Muscle of leg (tissue), 11 donors: Measurements from ENCODE around the gene SEC24C. TPM values are rescaled to one million over a fixed set of nuclear protein-coding genes. Genes with fewer than 3 reads are reported as not detected.

Source experiments
- DNase-seq: peaks from one replicate; pipeline ENCODE4 v3.0.0; 2013
- H3K27ac ChIP-seq: one replicate; pipeline ENCODE4 v1.5.1; 2013; ENCODE audit warnings: mild to moderate bottlenecking, low read length, control low read depth
- H3K27me3 ChIP-seq: one replicate; pipeline ENCODE4 v1.6.1; 2013; ENCODE audit warnings: low read length; ENCODE audit not compliant: control insufficient read depth, insufficient read depth
- H3K36me3 ChIP-seq: one replicate; pipeline ENCODE4 v1.6.1; 2013; ENCODE audit warnings: low read length; ENCODE audit not compliant: control insufficient read depth, insufficient read depth
- H3K4me1 ChIP-seq: one replicate; pipeline ENCODE4 v1.6.1; 2013; ENCODE audit warnings: low read length; ENCODE audit not compliant: control insufficient read depth, insufficient read depth
- H3K4me3 ChIP-seq: one replicate; pipeline ENCODE4 v1.5.1; 2013; ENCODE audit warnings: low read length, control low read depth
- H3K9me3 ChIP-seq: replicated peaks from 2 replicates; pipeline ENCODE4 v1.6.1; 2013; ENCODE audit warnings: low read depth, low read length; ENCODE audit not compliant: control insufficient read depth
- WGBS: methylation state at CpG from one replicate; pipeline ENCODE4 v1.1.5; 2013; ENCODE audit warnings: missing lambda C conversion rate; ENCODE audit not compliant: insufficient coverage; 5-methylcytosine and 5-hydroxymethylcytosine counted together
- polyA plus RNA-seq, 8 donors: library from polyadenylated mRNA; unstranded; fragments of 120-200 nt; gene quantifications; one replicate each; pipeline versions ENCODE4 v1.2.1 to v1.2.3, GENCODE V29; 2013; ENCODE audit warnings: inconsistent platforms in 1 of 8, low replicate concordance in 1 of 8; ENCODE audit not compliant: insufficient read length in 8 of 8, insufficient read depth in 1 of 8
- total RNA-seq: library from RNA; stranded (reverse); fragments of 120-200 nt; gene quantifications from one replicate; pipeline ENCODE4 v1.2.4, GENCODE V29; 2013

Gene SEC24C
- total and polyA plus RNA-seq, 9 donors = 43.4 to 59.3 (median 49.3) TPM

GRCh38 chr10:73768881-73769280 lies 24.7 kb downstream of the SEC24C start:
- Histone ChIP-seq H3K4me3 (no peak overlapping the region), H3K9me3 (no peaks in the 10 kb centered on the region), H3K27me3 (no peaks in the 10 kb centered on the region), H3K4me1 (peaks cover 17% of the 10 kb centered on the region), H3K36me3 (peaks cover 79% of the 10 kb centered on the region), H3K27ac (no peak overlapping the region)
- WGBS = 76% methylated on average over 9 of the region's 11 CpGs
- no peak for DNase-seq

- Histone ChIP-seq H3K4me3 (no peak overlapping the region), H3K27ac (no peak overlapping the region), H3K27me3 (no peaks in the 10 kb centered on the region), H3K36me3 (peaks cover 77% of the 10 kb centered on the region), H3K9me3 (no peaks in the 10 kb centered on the region), H3K4me1 (peaks cover 22% of the 10 kb centered on the region)
- 91% methylated on average over 5 of the region's 5 CpGs for WGBS
- no peak for DNase-seq
Measured at GRCh38 chr10:73769396-73769795, 25.2 kb downstream of the SEC24C start.

GRCh38 chr10:73771722-73772280 lies 27.6 kb downstream of the SEC24C start:
- peak overlapping the region; percentile 98 for H3K27ac ChIP-seq
- peak; percentile 37 for DNase-seq
- H3K4me3 ChIP-seq = peak overlapping the region; percentile 76
- H3K27me3 ChIP-seq = no peaks in the 10 kb centered on the region
- no peaks in the 10 kb centered on the region for H3K9me3 ChIP-seq
- H3K36me3 ChIP-seq = peaks cover 69% of the 10 kb centered on the region
- H3K4me1 ChIP-seq = peaks cover 27% of the 10 kb centered on the region
- WGBS = 0% methylated on average over 11 of the region's 17 CpGs

GRCh38 chr10:73772281-73773151 lies 28.3 kb downstream of the SEC24C start:
- Histone ChIP-seq H3K27ac (peak overlapping the region; percentile 98), H3K9me3 (no peaks in the 10 kb centered on the region), H3K4me1 (peaks cover 27% of the 10 kb centered on the region), H3K4me3 (peak overlapping the region; percentile 76), H3K27me3 (no peaks in the 10 kb centered on the region), H3K36me3 (peaks cover 62% of the 10 kb centered on the region)
- WGBS = under 1% methylated on average over 100 of the region's 101 CpGs
- DNase-seq = peak; percentile 95

- Histone ChIP-seq H3K9me3 (no peaks in the 10 kb centered on the region), H3K4me1 (peaks cover 27% of the 10 kb centered on the region), H3K36me3 (peaks cover 60% of the 10 kb centered on the region), H3K4me3 (peak overlapping the region; percentile 76), H3K27me3 (no peaks in the 10 kb centered on the region), H3K27ac (peak overlapping the region; percentile 98)
- 4% methylated on average over 26 of the region's 29 CpGs for WGBS
- no peak for DNase-seq
Measured at GRCh38 chr10:73773152-73773879, 29.1 kb downstream of the SEC24C start.

GRCh38 chr10:73774637-73775036 lies 30.5 kb downstream of the SEC24C start:
- 50% methylated on average over 1 of the region's 5 CpGs for WGBS
- H3K4me1 ChIP-seq = peaks cover 27% of the 10 kb centered on the region
- no peak overlapping the region for H3K4me3 ChIP-seq
- no peak overlapping the region for H3K27ac ChIP-seq
- H3K36me3 ChIP-seq = peaks cover 55% of the 10 kb centered on the region
- DNase-seq = no peak
- no peaks in the 10 kb centered on the region for H3K9me3 ChIP-seq
- no peaks in the 10 kb centered on the region for H3K27me3 ChIP-seq

GRCh38 chr10:73779018-73779417 lies 34.8 kb downstream of the SEC24C start:
- H3K4me3 ChIP-seq = no peak overlapping the region
- DNase-seq = no peak
- H3K27ac ChIP-seq = no peak overlapping the region
- H3K27me3 ChIP-seq = no peaks in the 10 kb centered on the region
- no CpG with 5 or more reads among the region's 5 CpGs for WGBS
- peaks cover 20% of the 10 kb centered on the region for H3K4me1 ChIP-seq
- peaks cover 36% of the 10 kb centered on the region for H3K36me3 ChIP-seq
- H3K9me3 ChIP-seq = no peaks in the 10 kb centered on the region

- Histone ChIP-seq H3K4me1 (peaks cover 13% of the 10 kb centered on the region), H3K36me3 (peaks cover 33% of the 10 kb centered on the region), H3K27me3 (no peaks in the 10 kb centered on the region), H3K27ac (no peak overlapping the region), H3K9me3 (no peaks in the 10 kb centered on the region), H3K4me3 (no peak overlapping the region)
- WGBS = no CpG with 5 or more reads among the region's 3 CpGs
- no peak for DNase-seq
Measured at GRCh38 chr10:73779539-73780197, 35.5 kb downstream of the SEC24C start.

GRCh38 chr10:73780301-73780700 lies 36.1 kb downstream of the SEC24C start:
- peaks cover 12% of the 10 kb centered on the region for H3K4me1 ChIP-seq
- DNase-seq = no peak
- no peaks in the 10 kb centered on the region for H3K9me3 ChIP-seq
- no peak overlapping the region for H3K27ac ChIP-seq
- H3K36me3 ChIP-seq = peaks cover 29% of the 10 kb centered on the region
- H3K4me3 ChIP-seq = no peak overlapping the region
- WGBS = no CpG with 5 or more reads among the region's 5 CpGs
- no peaks in the 10 kb centered on the region for H3K27me3 ChIP-seq

GRCh38 chr10:73780966-73781365 lies 36.8 kb downstream of the SEC24C start:
- Histone ChIP-seq H3K9me3 (no peaks in the 10 kb centered on the region), H3K27me3 (no peaks in the 10 kb centered on the region), H3K4me3 (peak overlapping the region; percentile 97), H3K36me3 (peaks cover 24% of the 10 kb centered on the region), H3K4me1 (peaks cover 12% of the 10 kb centered on the region), H3K27ac (no peak overlapping the region)
- no peak for DNase-seq
- 25% methylated on average over 6 of the region's 11 CpGs for WGBS
